Stomach (tissue), 9 donors: ENCODE measurements around the gene SESN1. TPM values are rescaled to one million over a fixed set of nuclear protein-coding genes. Genes with fewer than 3 reads are reported as not detected.

Source experiments
- DNase-seq, 2 donors: peaks; one replicate each; pipeline versions ENCODE4 v3.0.0 to v3.0.0-alpha.2; 2013 to 2019
- H3K27ac ChIP-seq, 5 donors: fragments of 200-600 bp in 4 of 5; sonication (generic) in 4 of 5; one replicate each; pipeline ENCODE4 v1.5.1; 2013 to 2019; ENCODE audit warnings: mild to moderate bottlenecking in 1 of 5, moderate library complexity in 1 of 5
- H3K27me3 ChIP-seq, 3 donors: fragments of 200-600 bp; sonication (generic); one replicate each; pipeline ENCODE4 v1.5.1; 2017 to 2019; ENCODE audit warnings: mixed run types in 1 of 3
- H3K36me3 ChIP-seq, 4 donors: fragments of 200-600 bp; sonication (generic); 1 replicate in 3 of 4; 2 replicates in 1 of 4; pipeline ENCODE4 v1.5.1; 2016 to 2019
- H3K4me1 ChIP-seq, 4 donors: fragments of 200-600 bp; sonication (generic); one replicate each; pipeline ENCODE4 v1.5.1; 2016 to 2019
- H3K4me3 ChIP-seq, 4 donors: fragments of 200-600 bp; sonication (generic) in 3 of 4; one replicate each; pipeline ENCODE4 v1.5.1; 2016 to 2019; ENCODE audit warnings: mild to moderate bottlenecking in 1 of 4
- H3K9me3 ChIP-seq, 4 donors: fragments of 200-600 bp; sonication (generic); one replicate each; pipeline ENCODE4 v1.5.1; 2016 to 2019
- CTCF ChIP-seq, 7 experiments: fragments of 450-650 bp in 4 of 7; fragments of 200-600 bp in 3 of 7; sonication (generic) in 3 of 7; IDR thresholded peaks; one replicate each; pipeline ENCODE4 v1.5.1; 2016 to 2019; ENCODE audit warnings: antibody characterized with exemption in 7 of 7, control low read depth in 2 of 7, mild to moderate bottlenecking in 1 of 7
- EP300 ChIP-seq: sonication (generic); formaldehyde crosslinking; IDR thresholded peaks from one replicate; pipeline ENCODE4 v1.6.1; 2017; ENCODE audit warnings: antibody characterized with exemption
- POLR2A ChIP-seq, 4 donors: fragments of 450-650 bp; IDR thresholded peaks; one replicate each; pipeline ENCODE4 v1.6.1; 2016; ENCODE audit warnings: antibody characterized with exemption in 4 of 4, control low read depth in 2 of 4, mild to moderate bottlenecking in 1 of 4, moderate library complexity in 1 of 4
- POLR2AphosphoS5 ChIP-seq, 3 donors: sonication (generic); formaldehyde crosslinking; IDR thresholded peaks; one replicate each; pipeline ENCODE4 v1.6.1; 2016; ENCODE audit warnings: antibody characterized with exemption in 3 of 3
- WGBS, 5 donors: extraction: QIAGEN DNeasy Blood & Tissue Kit in 3 of 5; methylation state at CpG; one replicate each; pipeline versions ENCODE4 v1.1.5 to v1.1.7; 2013 to 2018; 5-methylcytosine and 5-hydroxymethylcytosine counted together
- intact Hi-C: fragments of 100-400 bp; cut with DNase I; formaldehyde crosslinking; loops from one replicate; pipeline ENCODE4 v1.15.1; 2023; ENCODE audit warnings: low total_unique reads
- polyA plus RNA-seq, 3 donors: library from polyadenylated mRNA; stranded (reverse); fragments of 200-250 nt; gene quantifications; one replicate each; pipeline ENCODE4 v1.2.3, GENCODE V29; 2013
- total RNA-seq, 5 donors: library from RNA; depleted of rRNA; stranded (reverse); fragments of >200 nt; gene quantifications; one replicate each; pipeline versions ENCODE4 v1.1.0 to v1.2.3, GENCODE V29; 2014 to 2016
- donor health status: healthy with polysubstance abuse.
- donor health status: Bipolar disorder and iron deficiency.
- donor health status: healthy.

SESN1 gene
- total and polyA plus RNA-seq, 8 donors: 11.0 to 201 (median 33.3) TPM

GRCh38 chr6:109050012-109050411 is 44.6 kb downstream of the SESN1 start:
- TF ChIP-seq POLR2AphosphoS5 (IDR thresholded peaks at IDR 0.05): no peak
- TF ChIP-seq EP300: no peak
- no peak for TF ChIP-seq POLR2A (IDR thresholded peaks at IDR 0.05)
- TF ChIP-seq CTCF (IDR thresholded peaks at IDR 0.05): no peak
- no peak overlapping the region for H3K27ac ChIP-seq
- WGBS, 5 donors: 81 to 89% (median 87%) methylated on average over 2 of the region's 2 CpGs
- H3K4me3 ChIP-seq: no peak overlapping the region
- no peak for DNase-seq
- H3K27me3 ChIP-seq: no peaks in the 10 kb centered on the region
- H3K9me3 ChIP-seq: no peaks in the 10 kb centered on the region
- intact Hi-C loops: no loop called here
- H3K36me3 ChIP-seq: no peaks in the 10 kb centered on the region
- H3K4me1 ChIP-seq: peaks cover 0 to 45% (median 23%) of the 10 kb centered on the region in 4 donors

GRCh38 chr6:109048670-109049415 is 45.8 kb downstream of the SESN1 start:
- Histone ChIP-seq H3K27me3 (no peaks in the 10 kb centered on the region), H3K36me3 (no peaks in the 10 kb centered on the region), H3K4me1 (peaks cover 0 to 45% (median 23%) of the 10 kb centered on the region in 4 donors), H3K9me3 (no peaks in the 10 kb centered on the region), H3K4me3 (no peak overlapping the region), H3K27ac (peak overlapping the region in 1 of 5 donors; percentile 46)
- 90 to 97% (median 95%) methylated on average over 3 of the region's 3 CpGs for WGBS, 5 donors
- no peak for DNase-seq
- no peak for TF ChIP-seq POLR2AphosphoS5 (IDR thresholded peaks at IDR 0.05)
- no peak for TF ChIP-seq EP300
- no peak for TF ChIP-seq CTCF (IDR thresholded peaks at IDR 0.05)
- TF ChIP-seq POLR2A (IDR thresholded peaks at IDR 0.05): no peak
- intact Hi-C loops: no loop called here

- no peaks in the 10 kb centered on the region for H3K9me3 ChIP-seq
- peak overlapping the region in 1 of 5 donors; percentile 46 for H3K27ac ChIP-seq
- H3K4me1 ChIP-seq: peaks cover 0 to 40% (median 19%) of the 10 kb centered on the region in 4 donors
- 21 to 45% (median 24%) methylated on average over 1 of the region's 1 CpG for WGBS, 5 donors
- H3K36me3 ChIP-seq: no peaks in the 10 kb centered on the region
- TF ChIP-seq POLR2A (IDR thresholded peaks at IDR 0.05) (no peak), EP300 (no peak), CTCF (IDR thresholded peaks at IDR 0.05) (no peak), POLR2AphosphoS5 (IDR thresholded peaks at IDR 0.05) (no peak)
- no peak overlapping the region for H3K4me3 ChIP-seq
- no peaks in the 10 kb centered on the region for H3K27me3 ChIP-seq
- peak in 1 of 2 donors; percentile 20 for DNase-seq
- intact Hi-C loops: no loop called here
Measured at GRCh38 chr6:109048176-109048575, 46.5 kb downstream of the SESN1 start.

- no peaks in the 10 kb centered on the region for H3K36me3 ChIP-seq
- intact Hi-C loops: no loop called here
- DNase-seq: no peak
- 91 to 100% (median 97%) methylated on average over 1 of the region's 1 CpG for WGBS, 5 donors
- no peaks in the 10 kb centered on the region for H3K9me3 ChIP-seq
- TF ChIP-seq EP300: no peak
- no peak overlapping the region for H3K27ac ChIP-seq
- H3K4me1 ChIP-seq: peaks cover 0 to 16% (median 9%) of the 10 kb centered on the region in 4 donors
- H3K27me3 ChIP-seq: no peaks in the 10 kb centered on the region
- no peak overlapping the region for H3K4me3 ChIP-seq
Measured at GRCh38 chr6:109045493-109045892, 49.2 kb downstream of the SESN1 start.

GRCh38 chr6:109039795-109040194 is 54.9 kb downstream of the SESN1 start:
- no peaks in the 10 kb centered on the region for H3K9me3 ChIP-seq
- H3K4me1 ChIP-seq: peaks cover 0 to 32% (median 15%) of the 10 kb centered on the region in 4 donors
- no peak overlapping the region for H3K27ac ChIP-seq
- no peaks in the 10 kb centered on the region for H3K36me3 ChIP-seq
- peak in 1 of 2 donors; percentile 29 for DNase-seq
- intact Hi-C loops: no loop called here
- H3K27me3 ChIP-seq: no peaks in the 10 kb centered on the region
- no peak overlapping the region for H3K4me3 ChIP-seq
- WGBS, 5 donors: 26 to 47% (median 36%) methylated on average over 2 of the region's 2 CpGs
- TF ChIP-seq POLR2A (IDR thresholded peaks at IDR 0.05): no peak
